HEK293T (cell line): ENCODE measurements around the gene ABO.

Experiments used
- ARNT ChIP-seq: fragments of 450-650 bp; IDR thresholded peaks from 2 replicates; pipeline ENCODE4 v1.6.1; 2017; ENCODE audit warnings: mild to moderate bottlenecking
- BHLHE40 ChIP-seq: fragments of 450-650 bp; IDR thresholded peaks from 2 replicates; pipeline ENCODE4 v1.6.1; 2016; ENCODE audit warnings: mild to moderate bottlenecking, moderate library complexity, borderline replicate concordance
- CTBP1 ChIP-seq: fragments of 450-650 bp; IDR thresholded peaks from 2 replicates; pipeline ENCODE4 v1.6.1; 2016; ENCODE audit warnings: borderline replicate concordance
- ELF4 ChIP-seq: fragments of 450-650 bp; IDR thresholded peaks from 2 replicates; pipeline ENCODE4 v1.6.1; 2017; ENCODE audit warnings: antibody characterized with exemption
- FOXA1 ChIP-seq: fragments of 450-650 bp; IDR thresholded peaks from 2 replicates; pipeline ENCODE4 v1.6.1; 2016; ENCODE audit warnings: mild to moderate bottlenecking
- FOXK2 ChIP-seq: fragments of 450-650 bp; IDR thresholded peaks from 2 replicates; pipeline ENCODE4 v1.6.1; 2016; ENCODE audit warnings: mild to moderate bottlenecking
- HDGF ChIP-seq: fragments of 450-650 bp; IDR thresholded peaks from 2 replicates; pipeline ENCODE4 v1.6.1; 2017; ENCODE audit warnings: antibody characterized with exemption, borderline replicate concordance
- LEF1 ChIP-seq: fragments of 450-650 bp; IDR thresholded peaks from 2 replicates; pipeline ENCODE4 v1.6.1; 2017; ENCODE audit warnings: mild to moderate bottlenecking, borderline replicate concordance
- NFRKB ChIP-seq: fragments of 450-650 bp; IDR thresholded peaks from 2 replicates; pipeline ENCODE4 v1.6.1; 2016; ENCODE audit warnings: mild to moderate bottlenecking, moderate library complexity
- SP1 ChIP-seq: fragments of 450-650 bp; IDR thresholded peaks from 2 replicates; pipeline ENCODE4 v1.6.1; 2017
- TARDBP ChIP-seq: fragments of 450-650 bp; IDR thresholded peaks from 2 replicates; pipeline ENCODE4 v1.6.1; 2016
- ZNF384 ChIP-seq: fragments of 450-650 bp; IDR thresholded peaks from 2 replicates; pipeline ENCODE4 v1.6.1; 2016

DNA sequence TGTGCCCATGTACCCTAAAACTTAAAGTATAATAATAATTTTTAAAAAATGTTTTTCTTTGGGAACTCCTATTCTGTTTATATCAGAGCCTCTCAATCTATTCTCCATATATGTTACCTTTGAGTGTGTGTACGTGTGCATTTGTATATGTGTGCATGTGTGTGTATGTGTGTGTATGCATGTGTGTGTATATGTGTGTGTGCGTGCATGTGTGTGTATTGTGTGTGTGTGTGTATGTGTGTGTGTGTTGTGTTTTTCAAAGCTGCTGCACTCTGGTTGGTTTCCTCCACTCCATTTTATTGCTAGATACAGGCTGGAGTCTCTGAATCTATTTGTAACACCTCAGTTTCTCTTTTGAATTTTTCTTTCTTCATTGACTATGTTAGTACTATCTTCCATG lies 41.0 kb upstream of the ABO start:
- no peak for TF ChIP-seq SP1
- no peak for TF ChIP-seq TARDBP
- TF ChIP-seq ZNF384, result no peak
- TF ChIP-seq ARNT, result no peak
- no peak for TF ChIP-seq FOXA1
- no peak for TF ChIP-seq LEF1
- no peak for TF ChIP-seq NFRKB
- TF ChIP-seq CTBP1, result no peak
- TF ChIP-seq FOXK2, result no peak
- no peak for TF ChIP-seq BHLHE40
- TF ChIP-seq ELF4, result no peak
- no peak for TF ChIP-seq HDGF
